ENCODE data around the gene BLNK. TPM values are rescaled to one million over a fixed set of nuclear protein-coding genes. Genes with fewer than 3 reads are reported as not detected.
A peak's percentile ranks its signal among the peaks of the same experiment; 100 is the strongest.

Gene BLNK
- total RNA-seq, 4 donors from 2014 or later: 0.24 to 0.29 TPM; not detected in 2

DNA sequence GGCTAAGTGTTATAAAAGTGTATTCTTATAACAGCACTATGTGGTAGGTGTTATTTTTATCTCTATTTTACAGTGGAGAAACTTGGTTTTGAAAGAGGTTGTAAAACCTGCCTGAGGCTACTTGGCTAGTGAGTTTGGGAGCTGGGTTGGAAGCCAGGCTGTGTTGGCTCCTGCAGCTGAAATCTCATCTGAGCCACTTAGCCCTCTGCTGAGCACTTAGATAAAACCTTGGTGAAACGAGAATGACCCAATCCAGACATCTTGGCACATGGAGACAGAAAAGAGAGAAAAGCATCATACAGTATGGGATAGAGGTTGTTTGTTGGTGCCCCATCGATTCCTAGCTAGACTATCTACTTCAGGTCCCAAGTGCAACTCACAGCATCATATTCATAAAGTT, 37.4 kb downstream of the BLNK start:
- Histone ChIP-seq H3K4me1 (no peaks in the 10 kb centered on the region), H3K4me3 (no peak overlapping the region), H3K27me3 (no peaks in the 10 kb centered on the region), H3K36me3 (no peaks in the 10 kb centered on the region), H3K27ac (no peak overlapping the region), H3K9me3 (no peaks in the 10 kb centered on the region)
- TF ChIP-seq POLR2A (IDR thresholded peaks at IDR 0.05): no peak
- TF ChIP-seq, protein P1, sequence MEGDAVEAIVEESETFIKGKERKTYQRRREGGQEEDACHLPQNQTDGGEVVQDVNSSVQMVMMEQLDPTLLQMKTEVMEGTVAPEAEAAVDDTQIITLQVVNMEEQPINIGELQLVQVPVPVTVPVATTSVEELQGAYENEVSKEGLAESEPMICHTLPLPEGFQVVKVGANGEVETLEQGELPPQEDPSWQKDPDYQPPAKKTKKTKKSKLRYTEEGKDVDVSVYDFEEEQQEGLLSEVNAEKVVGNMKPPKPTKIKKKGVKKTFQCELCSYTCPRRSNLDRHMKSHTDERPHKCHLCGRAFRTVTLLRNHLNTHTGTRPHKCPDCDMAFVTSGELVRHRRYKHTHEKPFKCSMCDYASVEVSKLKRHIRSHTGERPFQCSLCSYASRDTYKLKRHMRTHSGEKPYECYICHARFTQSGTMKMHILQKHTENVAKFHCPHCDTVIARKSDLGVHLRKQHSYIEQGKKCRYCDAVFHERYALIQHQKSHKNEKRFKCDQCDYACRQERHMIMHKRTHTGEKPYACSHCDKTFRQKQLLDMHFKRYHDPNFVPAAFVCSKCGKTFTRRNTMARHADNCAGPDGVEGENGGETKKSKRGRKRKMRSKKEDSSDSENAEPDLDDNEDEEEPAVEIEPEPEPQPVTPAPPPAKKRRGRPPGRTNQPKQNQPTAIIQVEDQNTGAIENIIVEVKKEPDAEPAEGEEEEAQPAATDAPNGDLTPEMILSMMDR (IDR thresholded peaks at IDR 0.05 in 4 of 5, conservative IDR thresholded peaks at IDR 0.05 in 1 of 5): no peak
- DNase-seq (no peak), ATAC-seq (no peak)
- intact Hi-C loops (cut with DNase I; ENCODE audit: low total_unique reads) (no loop called here), in situ Hi-C loops (cut with MboI; ENCODE audit: low sequenced_read_pairs in 4 of 4) (loop anchor here in 1 of 4 donors (25.0 kb wide), 1 partner anchor 97 kb away; the partner anchor contains the start of gene ZNF518A)

DNA sequence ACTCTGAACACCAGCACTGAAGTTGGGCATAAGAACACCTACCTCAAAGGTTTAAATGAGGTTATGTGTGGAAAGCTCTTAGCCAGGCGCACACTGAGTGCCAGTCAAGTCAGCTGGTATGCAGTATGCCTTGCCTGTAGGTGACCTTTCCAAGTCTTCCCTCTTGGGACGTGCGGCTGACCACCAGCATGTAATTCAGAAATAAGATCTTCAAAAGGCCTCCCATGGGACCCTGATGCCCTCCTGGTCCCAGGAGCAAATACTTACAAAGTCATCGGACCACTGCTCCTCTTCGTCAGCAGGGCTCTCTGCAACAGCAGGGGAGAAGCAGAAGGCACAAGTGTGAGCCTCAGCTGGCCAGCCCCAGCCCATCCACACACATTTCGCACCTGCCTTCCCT, 40.8 kb downstream of the BLNK start:
- in situ Hi-C loops (cut with MboI; ENCODE audit: low sequenced_read_pairs in 4 of 4): loop anchor here in 1 of 4 donors (25.0 kb wide), 1 partner anchor 93 kb away; the partner anchor contains the start of gene ZNF518A
- H3K4me3 ChIP-seq: no peak overlapping the region
- ATAC-seq: no peak
- no peaks in the 10 kb centered on the region for H3K9me3 ChIP-seq
- no peak overlapping the region for H3K27ac ChIP-seq
- DNase-seq: no peak
- intact Hi-C loops (cut with DNase I; ENCODE audit: low total_unique reads): no loop called here
- no peaks in the 10 kb centered on the region for H3K27me3 ChIP-seq
- TF ChIP-seq POLR2A (IDR thresholded peaks at IDR 0.05): no peak
- TF ChIP-seq, protein P1 (IDR thresholded peaks at IDR 0.05 in 4 of 5, conservative IDR thresholded peaks at IDR 0.05 in 1 of 5): no peak
- no peaks in the 10 kb centered on the region for H3K36me3 ChIP-seq
- H3K4me1 ChIP-seq: no peaks in the 10 kb centered on the region

DNA sequence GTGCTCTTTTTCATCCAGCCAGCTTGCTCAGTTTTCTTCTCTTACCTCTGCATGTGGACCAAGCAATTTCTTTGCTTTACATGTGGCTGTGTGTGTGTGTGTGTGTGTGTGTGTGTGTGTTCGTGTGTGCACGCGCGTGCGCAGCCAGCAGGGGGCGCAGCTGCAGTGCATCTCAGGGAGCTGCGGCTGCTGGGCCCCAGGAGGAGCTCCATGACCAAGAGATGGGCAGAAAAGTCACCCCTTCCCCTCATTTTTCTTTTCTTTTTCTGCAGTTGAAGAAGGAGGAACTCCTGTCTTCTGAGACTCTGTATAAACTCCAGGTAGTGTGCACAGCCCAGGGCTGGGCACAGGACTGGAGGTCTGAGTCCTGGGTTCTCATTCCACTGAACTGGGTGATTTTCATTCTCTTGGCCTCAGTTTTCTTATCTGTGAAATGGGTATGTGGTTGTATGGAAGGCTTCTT, 41.8 kb downstream of the BLNK start:
- Histone ChIP-seq H3K27ac (no peak overlapping the region), H3K4me3 (no peak overlapping the region), H3K27me3 (no peaks in the 10 kb centered on the region), H3K9me3 (no peaks in the 10 kb centered on the region), H3K4me1 (no peaks in the 10 kb centered on the region), H3K36me3 (no peaks in the 10 kb centered on the region)
- no peak for TF ChIP-seq POLR2A (IDR thresholded peaks at IDR 0.05)
- TF ChIP-seq, protein P1 (IDR thresholded peaks at IDR 0.05 in 4 of 5, conservative IDR thresholded peaks at IDR 0.05 in 1 of 5): peak; percentile 74 to 80 (median 76)
- in situ Hi-C loops (cut with MboI; ENCODE audit: low sequenced_read_pairs in 4 of 4) (loop anchor here in 2 of 4 donors (5.0 to 25.0 kb wide), 2 partner anchors 68 to 92 kb away; partner anchors contain the start of gene ZNF518A (in 1 of the 2)), intact Hi-C loops (cut with DNase I; ENCODE audit: low total_unique reads) (loop anchor here (1.0 kb wide), 1 partner anchor 64 kb away; no protein-coding TSS in a partner anchor)
- DNase-seq (peak; percentile 10 to 42), ATAC-seq (peak in 1 of 2 donors; percentile 37)

DNA sequence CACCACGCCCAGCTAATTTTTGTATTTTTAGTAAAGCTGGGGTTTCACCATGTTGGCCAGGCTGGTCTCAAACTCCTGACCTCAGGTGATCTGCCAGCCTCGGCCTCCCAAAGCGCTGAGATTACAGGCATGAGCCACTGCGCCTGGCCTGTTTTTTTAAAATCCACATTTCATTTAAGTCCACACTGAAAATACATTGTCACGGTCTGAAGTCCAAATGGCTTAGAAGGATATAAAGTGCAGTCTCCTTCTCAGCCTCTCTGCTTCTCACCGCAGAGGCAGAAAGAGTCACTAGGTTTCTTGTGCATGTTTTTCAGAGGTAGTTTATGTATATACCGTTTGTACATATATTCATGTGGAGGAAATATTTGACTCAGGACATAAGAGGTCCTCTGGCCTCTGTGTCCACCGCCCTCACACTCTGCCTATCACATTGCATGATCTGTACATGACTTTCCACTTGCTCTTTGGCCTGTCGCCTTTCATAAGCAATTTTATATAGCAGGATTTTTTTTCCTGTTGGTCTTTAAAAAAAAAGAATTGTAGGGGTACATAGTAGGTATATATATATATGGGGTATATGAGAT, 42.9 kb downstream of the BLNK start:
- in situ Hi-C loops (cut with MboI; ENCODE audit: low sequenced_read_pairs in 4 of 4): loop anchor here in 2 of 4 donors (5.0 to 25.0 kb wide), 2 partner anchors 69 to 91 kb away; partner anchors contain the start of gene ZNF518A (in 1 of the 2)
- Histone ChIP-seq H3K36me3 (no peaks in the 10 kb centered on the region), H3K27ac (no peak overlapping the region), H3K27me3 (no peaks in the 10 kb centered on the region), H3K9me3 (no peaks in the 10 kb centered on the region), H3K4me1 (no peaks in the 10 kb centered on the region), H3K4me3 (no peak overlapping the region)
- ATAC-seq (no peak), DNase-seq (no peak)
- intact Hi-C loops (cut with DNase I; ENCODE audit: low total_unique reads): no loop called here
- TF ChIP-seq, protein P1 (IDR thresholded peaks at IDR 0.05 in 4 of 5, conservative IDR thresholded peaks at IDR 0.05 in 1 of 5): no peak
- TF ChIP-seq POLR2A (IDR thresholded peaks at IDR 0.05): no peak
